GM23338 (cell line): ENCODE results near the gene AOPEP. TPM values are rescaled to one million over a fixed set of nuclear protein-coding genes. Genes with fewer than 3 reads are reported as not detected.

Experiments
- ATAC-seq: fragments of 200-7000 bp; cut with Tn5 transposase; 3 replicates; pipeline ENCODE4 v1.9.1; 2020
- DNase-seq: peaks from one replicate; pipeline ENCODE4 v3.0.0-alpha.2; 2015; ENCODE audit warnings: low spot score
- H2AFZ ChIP-seq: fragments of 200-600 bp; sonication (generic); 2 replicates; pipeline ENCODE4 v1.8.0; 2016; ENCODE audit warnings: antibody characterized with exemption, mild to moderate bottlenecking, moderate library complexity
- H3F3A ChIP-seq: fragments of 200-600 bp; sonication (generic); replicated peaks from 2 replicates; pipeline ENCODE4 v1.8.0; 2017; ENCODE audit warnings: antibody characterized with exemption, mixed run types, low read depth
- H3K27ac ChIP-seq: fragments of 200-600 bp; sonication (generic); 2 replicates; pipeline ENCODE4 v1.6.1; 2016; ENCODE audit warnings: low read depth
- H3K27me3 ChIP-seq: fragments of 200-600 bp; sonication (generic); 2 replicates; pipeline ENCODE4 v1.8.0; 2016; ENCODE audit warnings: mild to moderate bottlenecking, mixed run types, moderate library complexity; ENCODE audit not compliant: insufficient read depth
- H3K36me3 ChIP-seq: fragments of 200-600 bp; sonication (generic); 2 replicates; pipeline ENCODE4 v1.8.0; 2016; ENCODE audit warnings: mild to moderate bottlenecking; ENCODE audit not compliant: insufficient read depth
- H3K4me1 ChIP-seq: fragments of 200-600 bp; sonication (generic); 2 replicates; pipeline ENCODE4 v1.8.0; 2016; ENCODE audit warnings: mild to moderate bottlenecking, moderate library complexity; ENCODE audit not compliant: insufficient read depth
- H3K4me2 ChIP-seq: fragments of 200-600 bp; sonication (generic); 2 replicates; pipeline ENCODE4 v1.7.1; 2017; ENCODE audit warnings: mixed run types
- H3K4me3 ChIP-seq: fragments of 200-600 bp; sonication (generic); 2 replicates; pipeline ENCODE4 v1.6.1; 2016; ENCODE audit warnings: mixed run types
- H3K79me2 ChIP-seq: fragments of 200-600 bp; sonication (generic); replicated peaks from 2 replicates; pipeline ENCODE4 v1.8.0; 2017; ENCODE audit warnings: mild to moderate bottlenecking; ENCODE audit not compliant: insufficient read depth
- H3K9me2 ChIP-seq: fragments of 200-600 bp; sonication (generic); 2 replicates; pipeline ENCODE4 v1.8.0; 2017; ENCODE audit not compliant: insufficient read depth
- H4K20me1 ChIP-seq: fragments of 200-600 bp; sonication (generic); replicated peaks from 2 replicates; pipeline ENCODE4 v1.8.0; 2017; ENCODE audit warnings: mild to moderate bottlenecking; ENCODE audit not compliant: insufficient read depth
- H3K27ac Mint-ChIP-seq: 2 replicates; pipeline ENCODE4 v1.8.0; 2020; ENCODE audit warnings: inconsistent platforms, mild to moderate bottlenecking, moderate library complexity, mixed read lengths
- H3K27me3 Mint-ChIP-seq: 3 replicates; pipeline ENCODE4 v1.8.0; 2022; ENCODE audit warnings: low read depth, mild to moderate bottlenecking, moderate library complexity, mixed read lengths, inconsistent platforms; ENCODE audit not compliant: insufficient read depth, poor library complexity
- H3K36me3 Mint-ChIP-seq: 3 replicates; pipeline ENCODE4 v1.8.0; 2021; ENCODE audit warnings: low read depth, mild to moderate bottlenecking, inconsistent platforms, moderate library complexity, mixed read lengths
- H3K4me1 Mint-ChIP-seq: 3 replicates; pipeline ENCODE4 v1.8.0; 2020; ENCODE audit warnings: mild to moderate bottlenecking, inconsistent platforms, mixed read lengths
- H3K4me3 Mint-ChIP-seq: 3 replicates; pipeline ENCODE4 v1.8.0; 2021; ENCODE audit warnings: moderate library complexity, mild to moderate bottlenecking, inconsistent platforms, mixed read lengths
- H3K9me3 Mint-ChIP-seq: 3 replicates; pipeline ENCODE4 v1.8.0; 2020; ENCODE audit warnings: moderate library complexity, mild to moderate bottlenecking, inconsistent platforms, mixed read lengths
- CREB1 ChIP-seq: fragments of 250-450 bp; sonication (Bioruptor Pico); IDR thresholded peaks from 2 replicates; pipeline ENCODE4 v1.5.0; 2020; ENCODE audit warnings: low read depth, mild to moderate bottlenecking, moderate library complexity
- EZH2 ChIP-seq: fragments of 200-600 bp; sonication (generic); IDR thresholded peaks from one replicate; pipeline ENCODE4 v1.8.0; 2017; ENCODE audit warnings: antibody characterized with exemption, mild to moderate bottlenecking, low read depth; ENCODE audit not compliant: unreplicated experiment
- EZH2phosphoT487 ChIP-seq: fragments of 200-600 bp; sonication (generic); IDR thresholded peaks from one replicate; pipeline ENCODE4 v1.8.1; 2018; ENCODE audit warnings: antibody characterized with exemption; ENCODE audit not compliant: unreplicated experiment
- JUNB ChIP-seq: IDR thresholded peaks from one replicate; pipeline ENCODE4 v1.6.1; 2016; ENCODE audit warnings: antibody characterized with exemption; ENCODE audit not compliant: unreplicated experiment
- NANOG ChIP-seq: IDR thresholded peaks from 2 replicates; pipeline ENCODE4 v1.6.1; 2016; ENCODE audit warnings: antibody characterized with exemption, borderline replicate concordance
- POLR2AphosphoS5 ChIP-seq: IDR thresholded peaks from 2 replicates; pipeline ENCODE4 v1.6.1; 2016; ENCODE audit warnings: antibody characterized with exemption, low read depth
- STAT1 ChIP-seq: IDR thresholded peaks from one replicate; pipeline ENCODE4 v1.6.1; 2016; ENCODE audit warnings: antibody characterized with exemption; ENCODE audit not compliant: unreplicated experiment
- ZNF114 ChIP-seq: fragments of 250-450 bp; sonication (Bioruptor Pico); IDR thresholded peaks from 2 replicates; pipeline ENCODE4 v1.5.0; 2020; ENCODE audit warnings: mild to moderate bottlenecking, moderate library complexity
- ZNF331 ChIP-seq: fragments of 250-450 bp; sonication (Bioruptor Pico); IDR thresholded peaks from 2 replicates; pipeline ENCODE4 v1.5.0; 2020; ENCODE audit warnings: low read depth, mild to moderate bottlenecking, moderate library complexity
- polyA plus RNA-seq: library from polyadenylated mRNA; unstranded; fragments of >200 nt; fragmentation: Nextera tagmentation; extraction: Ambion mirVana; gene quantifications from 2 replicates; pipeline ENCODE4 v1.2.1, GENCODE V29; 2016
- total RNA-seq: library from RNA; depleted of rRNA; stranded (reverse); fragments of >200 nt; shearing (Covaris generic); gene quantifications from 2 replicates; pipeline ENCODE4 v1.2.3, GENCODE V29; 2014
- TF ChIP-seq, protein P1 (sequence below), 2 experiments: fragments of 200-600 bp in 1 of 2; sonication (generic) in 1 of 2; conservative IDR thresholded peaks; 2 replicates each; pipeline versions ENCODE4 v1.5.1 to v1.6.1; 2016 to 2017; ENCODE audit warnings: antibody characterized with exemption in 2 of 2, low read depth in 2 of 2, mild to moderate bottlenecking in 2 of 2, moderate library complexity in 1 of 2
- TF ChIP-seq, protein P2 (sequence below): fragments of 250-450 bp; sonication (Bioruptor Pico); IDR thresholded peaks from 2 replicates; pipeline ENCODE4 v1.5.0; 2020; ENCODE audit warnings: mild to moderate bottlenecking, moderate library complexity
- TF ChIP-seq, protein P3 (sequence below): IDR thresholded peaks from 2 replicates; pipeline ENCODE4 v1.6.1; 2016; ENCODE audit warnings: antibody characterized with exemption

Gene AOPEP
- total and polyA plus RNA-seq, 2 experiments from 2014 or later: 7.0 to 16.5 TPM

DNA sequence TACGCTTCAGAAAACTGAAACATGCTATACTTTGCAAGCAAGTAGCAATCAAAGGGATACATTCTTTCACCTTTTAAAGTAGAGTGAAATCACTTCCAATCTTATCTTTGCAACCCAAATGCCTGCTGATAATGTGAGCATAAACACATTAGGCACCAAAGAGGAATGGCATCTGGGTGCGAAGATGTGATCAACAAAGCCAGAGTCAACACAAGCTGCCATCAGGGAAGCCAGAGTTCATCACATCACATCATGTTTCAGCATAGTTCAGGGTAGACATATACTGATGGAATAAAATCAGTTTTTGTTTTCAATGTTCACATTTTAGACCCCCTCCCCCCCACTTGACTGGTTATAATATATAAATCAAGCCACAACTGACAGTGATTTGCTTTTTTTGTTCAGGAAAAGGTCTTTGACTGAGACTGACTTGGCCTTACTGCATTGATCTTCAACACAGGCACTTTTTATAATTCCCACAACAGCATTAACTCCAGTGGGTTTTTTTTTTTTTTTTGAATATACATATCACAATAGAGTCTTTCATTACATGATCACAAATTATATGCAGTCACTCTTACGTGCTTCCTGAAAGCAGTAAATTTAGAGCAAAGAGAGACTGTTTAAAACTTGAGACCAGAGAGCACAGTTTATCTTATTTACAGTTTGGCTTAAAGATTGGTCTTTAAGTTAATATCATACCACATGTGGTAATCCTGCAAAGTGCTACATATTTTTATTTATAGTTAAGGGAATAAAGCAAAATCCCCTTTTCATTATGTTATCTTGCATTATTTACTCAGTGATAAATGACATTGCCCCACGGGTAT, 20.3 kb downstream of the AOPEP start:
- DNase-seq: no peak
- TF ChIP-seq JUNB: no peak
- Histone ChIP-seq H3F3A (no peaks in the 10 kb centered on the region), H2AFZ (no peak overlapping the region), H3K4me2 (no peak overlapping the region), H3K36me3 (peaks cover 8% of the 10 kb centered on the region), H3K4me1 (no peaks in the 10 kb centered on the region), H3K27me3 (no peaks in the 10 kb centered on the region), H3K9me2 (no peaks in the 10 kb centered on the region), H4K20me1 (no peaks in the 10 kb centered on the region; the same call in 1 of the 2 replicates), H3K4me3 (no peak overlapping the region), H3K27ac (no peak overlapping the region), H3K79me2 (no peaks in the 10 kb centered on the region; the same call in none of the 2 replicates)
- ATAC-seq: no peak
- Mint-ChIP-seq H3K4me3 (no peak overlapping the region), H3K27me3 (no peaks in the 10 kb centered on the region), H3K27ac (no peak overlapping the region), H3K9me3 (peaks cover 12% of the 10 kb centered on the region; the same call in 2 of the 3 replicates), H3K4me1 (no peaks in the 10 kb centered on the region), H3K36me3 (peaks cover 22% of the 10 kb centered on the region; the same call in 2 of the 3 replicates)

DNA sequence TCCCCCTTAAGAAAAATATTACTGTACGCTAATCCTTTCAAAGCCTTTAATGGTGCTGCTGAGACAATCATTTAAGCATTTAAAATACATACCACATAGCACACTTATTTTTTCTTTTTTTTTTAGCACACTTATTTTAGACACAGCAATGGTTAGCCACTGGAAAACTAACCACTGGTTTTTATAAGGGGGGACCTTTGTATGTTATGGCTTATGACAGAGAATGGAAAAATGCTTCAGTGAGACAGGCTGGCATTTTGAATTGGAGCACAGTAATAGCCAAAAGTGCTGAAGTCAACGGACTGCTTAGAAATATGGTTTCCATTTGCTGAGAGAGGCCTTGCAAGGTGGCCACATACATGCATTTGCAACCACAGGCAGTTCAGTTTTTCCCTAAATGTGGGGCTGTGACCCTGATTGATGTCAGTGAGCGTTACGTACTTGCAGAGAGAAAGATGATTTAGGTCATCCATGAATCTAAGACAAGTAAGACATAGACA, 28.5 kb downstream of the AOPEP start:
- peaks cover 8% of the 10 kb centered on the region; the same call in 1 of the 2 replicates for H3K36me3 ChIP-seq
- Mint-ChIP-seq H3K27me3 (no peaks in the 10 kb centered on the region), H3K4me3 (no peak overlapping the region), H3K36me3 (peaks cover 6% of the 10 kb centered on the region; the same call in 2 of the 3 replicates), H3K27ac (no peak overlapping the region), H3K4me1 (peaks cover 13% of the 10 kb centered on the region), H3K9me3 (peaks cover 2% of the 10 kb centered on the region; the same call in 2 of the 3 replicates)
- no peak overlapping the region for H3K4me2 ChIP-seq
- no peak for DNase-seq
- ATAC-seq: no peak
- H3F3A ChIP-seq: no peaks in the 10 kb centered on the region
- H3K79me2 ChIP-seq: no peaks in the 10 kb centered on the region
- H3K27me3 ChIP-seq: no peaks in the 10 kb centered on the region
- no peak overlapping the region for H2AFZ ChIP-seq
- no peaks in the 10 kb centered on the region; the same call in 1 of the 2 replicates for H4K20me1 ChIP-seq
- no peak overlapping the region for H3K4me3 ChIP-seq
- H3K27ac ChIP-seq: no peak overlapping the region
- no peaks in the 10 kb centered on the region for H3K9me2 ChIP-seq
- H3K4me1 ChIP-seq: no peaks in the 10 kb centered on the region
- TF ChIP-seq ZNF331 (CRISPR knock-in tag) (no peak), STAT1 (no peak), CREB1 (CRISPR knock-in tag) (no peak), EZH2 (no peak), JUNB (no peak), NANOG (no peak), EZH2phosphoT487 (no peak), ZNF114 (CRISPR knock-in tag) (no peak), POLR2AphosphoS5 (no peak)
- TF ChIP-seq, protein P1, sequence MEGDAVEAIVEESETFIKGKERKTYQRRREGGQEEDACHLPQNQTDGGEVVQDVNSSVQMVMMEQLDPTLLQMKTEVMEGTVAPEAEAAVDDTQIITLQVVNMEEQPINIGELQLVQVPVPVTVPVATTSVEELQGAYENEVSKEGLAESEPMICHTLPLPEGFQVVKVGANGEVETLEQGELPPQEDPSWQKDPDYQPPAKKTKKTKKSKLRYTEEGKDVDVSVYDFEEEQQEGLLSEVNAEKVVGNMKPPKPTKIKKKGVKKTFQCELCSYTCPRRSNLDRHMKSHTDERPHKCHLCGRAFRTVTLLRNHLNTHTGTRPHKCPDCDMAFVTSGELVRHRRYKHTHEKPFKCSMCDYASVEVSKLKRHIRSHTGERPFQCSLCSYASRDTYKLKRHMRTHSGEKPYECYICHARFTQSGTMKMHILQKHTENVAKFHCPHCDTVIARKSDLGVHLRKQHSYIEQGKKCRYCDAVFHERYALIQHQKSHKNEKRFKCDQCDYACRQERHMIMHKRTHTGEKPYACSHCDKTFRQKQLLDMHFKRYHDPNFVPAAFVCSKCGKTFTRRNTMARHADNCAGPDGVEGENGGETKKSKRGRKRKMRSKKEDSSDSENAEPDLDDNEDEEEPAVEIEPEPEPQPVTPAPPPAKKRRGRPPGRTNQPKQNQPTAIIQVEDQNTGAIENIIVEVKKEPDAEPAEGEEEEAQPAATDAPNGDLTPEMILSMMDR (conservative IDR thresholded peaks at IDR 0.05; ENCODE audit: low read depth in 2 of 2): no peak
- TF ChIP-seq, protein P2, sequence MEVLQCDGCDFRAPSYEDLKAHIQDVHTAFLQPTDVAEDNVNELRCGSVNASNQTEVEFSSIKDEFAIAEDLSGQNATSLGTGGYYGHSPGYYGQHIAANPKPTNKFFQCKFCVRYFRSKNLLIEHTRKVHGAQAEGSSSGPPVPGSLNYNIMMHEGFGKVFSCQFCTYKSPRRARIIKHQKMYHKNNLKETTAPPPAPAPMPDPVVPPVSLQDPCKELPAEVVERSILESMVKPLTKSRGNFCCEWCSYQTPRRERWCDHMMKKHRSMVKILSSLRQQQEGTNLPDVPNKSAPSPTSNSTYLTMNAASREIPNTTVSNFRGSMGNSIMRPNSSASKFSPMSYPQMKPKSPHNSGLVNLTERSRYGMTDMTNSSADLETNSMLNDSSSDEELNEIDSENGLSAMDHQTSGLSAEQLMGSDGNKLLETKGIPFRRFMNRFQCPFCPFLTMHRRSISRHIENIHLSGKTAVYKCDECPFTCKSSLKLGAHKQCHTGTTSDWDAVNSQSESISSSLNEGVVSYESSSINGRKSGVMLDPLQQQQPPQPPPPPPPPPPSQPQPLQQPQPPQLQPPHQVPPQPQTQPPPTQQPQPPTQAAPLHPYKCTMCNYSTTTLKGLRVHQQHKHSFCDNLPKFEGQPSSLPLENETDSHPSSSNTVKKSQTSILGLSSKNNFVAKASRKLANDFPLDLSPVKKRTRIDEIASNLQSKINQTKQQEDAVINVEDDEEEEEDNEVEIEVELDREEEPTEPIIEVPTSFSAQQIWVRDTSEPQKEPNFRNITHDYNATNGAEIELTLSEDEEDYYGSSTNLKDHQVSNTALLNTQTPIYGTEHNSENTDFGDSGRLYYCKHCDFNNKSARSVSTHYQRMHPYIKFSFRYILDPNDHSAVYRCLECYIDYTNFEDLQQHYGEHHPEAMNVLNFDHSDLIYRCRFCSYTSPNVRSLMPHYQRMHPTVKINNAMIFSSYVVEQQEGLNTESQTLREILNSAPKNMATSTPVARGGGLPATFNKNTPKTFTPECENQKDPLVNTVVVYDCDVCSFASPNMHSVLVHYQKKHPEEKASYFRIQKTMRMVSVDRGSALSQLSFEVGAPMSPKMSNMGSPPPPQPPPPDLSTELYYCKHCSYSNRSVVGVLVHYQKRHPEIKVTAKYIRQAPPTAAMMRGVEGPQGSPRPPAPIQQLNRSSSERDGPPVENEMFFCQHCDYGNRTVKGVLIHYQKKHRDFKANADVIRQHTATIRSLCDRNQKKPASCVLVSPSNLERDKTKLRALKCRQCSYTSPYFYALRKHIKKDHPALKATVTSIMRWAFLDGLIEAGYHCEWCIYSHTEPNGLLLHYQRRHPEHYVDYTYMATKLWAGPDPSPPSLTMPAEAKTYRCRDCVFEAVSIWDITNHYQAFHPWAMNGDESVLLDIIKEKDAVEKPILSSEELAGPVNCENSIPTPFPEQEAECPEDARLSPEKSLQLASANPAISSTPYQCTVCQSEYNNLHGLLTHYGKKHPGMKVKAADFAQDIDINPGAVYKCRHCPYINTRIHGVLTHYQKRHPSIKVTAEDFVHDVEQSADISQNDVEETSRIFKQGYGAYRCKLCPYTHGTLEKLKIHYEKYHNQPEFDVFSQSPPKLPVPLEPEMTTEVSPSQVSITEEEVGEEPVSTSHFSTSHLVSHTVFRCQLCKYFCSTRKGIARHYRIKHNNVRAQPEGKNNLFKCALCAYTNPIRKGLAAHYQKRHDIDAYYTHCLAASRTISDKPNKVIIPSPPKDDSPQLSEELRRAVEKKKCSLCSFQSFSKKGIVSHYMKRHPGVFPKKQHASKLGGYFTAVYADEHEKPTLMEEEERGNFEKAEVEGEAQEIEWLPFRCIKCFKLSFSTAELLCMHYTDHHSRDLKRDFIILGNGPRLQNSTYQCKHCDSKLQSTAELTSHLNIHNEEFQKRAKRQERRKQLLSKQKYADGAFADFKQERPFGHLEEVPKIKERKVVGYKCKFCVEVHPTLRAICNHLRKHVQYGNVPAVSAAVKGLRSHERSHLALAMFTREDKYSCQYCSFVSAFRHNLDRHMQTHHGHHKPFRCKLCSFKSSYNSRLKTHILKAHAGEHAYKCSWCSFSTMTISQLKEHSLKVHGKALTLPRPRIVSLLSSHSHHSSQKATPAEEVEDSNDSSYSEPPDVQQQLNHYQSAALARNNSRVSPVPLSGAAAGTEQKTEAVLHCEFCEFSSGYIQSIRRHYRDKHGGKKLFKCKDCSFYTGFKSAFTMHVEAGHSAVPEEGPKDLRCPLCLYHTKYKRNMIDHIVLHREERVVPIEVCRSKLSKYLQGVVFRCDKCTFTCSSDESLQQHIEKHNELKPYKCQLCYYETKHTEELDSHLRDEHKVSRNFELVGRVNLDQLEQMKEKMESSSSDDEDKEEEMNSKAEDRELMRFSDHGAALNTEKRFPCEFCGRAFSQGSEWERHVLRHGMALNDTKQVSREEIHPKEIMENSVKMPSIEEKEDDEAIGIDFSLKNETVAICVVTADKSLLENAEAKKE (CRISPR knock-in tag): no peak
- TF ChIP-seq, protein P3, sequence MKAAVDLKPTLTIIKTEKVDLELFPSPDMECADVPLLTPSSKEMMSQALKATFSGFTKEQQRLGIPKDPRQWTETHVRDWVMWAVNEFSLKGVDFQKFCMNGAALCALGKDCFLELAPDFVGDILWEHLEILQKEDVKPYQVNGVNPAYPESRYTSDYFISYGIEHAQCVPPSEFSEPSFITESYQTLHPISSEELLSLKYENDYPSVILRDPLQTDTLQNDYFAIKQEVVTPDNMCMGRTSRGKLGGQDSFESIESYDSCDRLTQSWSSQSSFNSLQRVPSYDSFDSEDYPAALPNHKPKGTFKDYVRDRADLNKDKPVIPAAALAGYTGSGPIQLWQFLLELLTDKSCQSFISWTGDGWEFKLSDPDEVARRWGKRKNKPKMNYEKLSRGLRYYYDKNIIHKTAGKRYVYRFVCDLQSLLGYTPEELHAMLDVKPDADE: no peak
